Renal pelvis (tissue), 4 donors: ENCODE measurements around the gene CEL. TPM values are rescaled to one million over a fixed set of nuclear protein-coding genes. Genes with fewer than 3 reads are reported as not detected.

Source experiments
- DNase-seq: peaks from one replicate; pipeline ENCODE4 v3.0.0-alpha.2; 2013
- polyA plus RNA-seq, 3 donors: library from polyadenylated mRNA; unstranded; fragments of 120-200 nt; gene quantifications; one replicate each; pipeline ENCODE4 v1.2.1, GENCODE V29; 2013; ENCODE audit not compliant: insufficient read length in 3 of 3

CEL gene
- polyA plus RNA-seq, 3 donors, result 4.0 to 4.1 (median 4.0) TPM

DNA sequence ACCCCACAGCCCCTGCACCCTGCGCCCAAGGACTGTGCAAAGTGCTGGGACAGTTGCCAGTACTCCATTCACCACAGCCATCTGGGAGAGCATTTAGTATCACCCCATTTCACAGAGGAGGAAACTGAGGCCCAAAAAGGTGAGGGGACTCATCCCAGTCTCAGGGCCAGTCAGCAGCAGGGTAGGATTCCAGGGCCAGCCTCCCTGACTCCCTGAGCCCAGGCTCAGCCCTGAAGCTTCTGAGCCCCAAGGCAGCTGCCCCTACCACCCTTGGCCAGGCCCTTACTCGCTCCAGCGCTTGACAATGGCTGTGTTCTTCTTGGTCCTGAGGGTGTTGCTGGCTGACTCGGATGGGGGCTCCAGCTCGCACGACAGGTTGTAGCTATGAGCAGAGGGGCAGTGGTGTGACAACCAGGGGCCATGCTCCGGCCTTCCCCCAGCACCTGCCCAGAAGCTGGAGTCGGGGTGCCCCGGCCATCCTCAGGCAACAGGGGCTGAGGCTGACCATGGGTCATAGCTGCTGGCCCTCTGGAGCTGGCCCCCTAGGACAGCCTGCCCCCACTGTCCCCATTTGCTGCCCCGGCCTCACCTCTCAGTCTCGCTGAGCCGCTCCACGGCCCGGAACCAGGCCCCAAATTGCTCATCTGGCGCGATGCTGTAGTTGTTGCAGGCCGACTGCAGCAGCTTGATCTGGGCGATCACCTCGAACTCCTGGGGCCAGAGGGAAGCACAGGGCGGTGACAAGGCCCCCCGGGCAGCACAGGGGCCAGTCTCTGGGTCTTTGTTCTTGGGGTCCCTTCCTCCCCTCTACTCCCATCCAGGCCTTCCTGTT, 40.6 kb downstream of the CEL start:
- DNase-seq, result no peak

DNA sequence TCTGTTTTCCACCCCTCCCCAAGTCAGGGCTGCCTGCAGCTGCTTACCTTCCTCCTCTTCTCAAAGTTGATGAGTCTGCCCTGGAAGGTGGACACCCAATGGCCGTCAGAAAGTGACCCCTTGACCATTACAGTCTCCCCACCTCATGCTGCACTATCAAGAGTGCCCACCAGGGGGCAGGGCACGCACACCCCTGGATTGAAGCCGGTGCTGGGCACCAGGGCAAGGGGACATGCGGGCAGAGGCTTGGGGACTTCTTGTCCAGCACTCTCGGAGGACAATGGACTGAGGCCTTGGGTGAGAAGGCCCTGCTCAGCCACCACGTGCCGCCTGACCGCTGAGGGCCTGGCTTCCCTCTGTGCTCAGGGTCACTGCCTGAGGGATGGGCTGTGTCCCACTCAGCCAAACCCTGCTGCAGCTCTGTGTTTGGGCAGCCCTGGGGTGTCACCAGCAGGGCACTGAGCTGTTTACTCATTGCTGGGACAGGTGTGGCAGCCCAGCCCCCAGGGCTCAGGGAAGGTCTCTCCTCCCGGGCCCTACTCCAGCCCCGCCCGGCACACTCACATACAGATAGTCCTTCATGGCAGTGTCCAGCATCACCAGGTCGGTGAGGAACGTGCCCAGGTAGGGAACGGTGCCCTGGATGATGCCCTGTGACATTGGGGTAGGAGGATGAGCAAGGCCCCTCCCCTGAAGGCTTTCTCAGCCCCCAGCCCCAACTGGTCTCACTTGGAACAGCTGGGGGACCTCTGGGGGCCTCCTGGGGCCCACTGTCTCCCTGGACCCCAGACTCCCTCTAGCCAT, 41.6 kb downstream of the CEL start:
- DNase-seq, result no peak

- no peak for DNase-seq
Measured at GRCh38 chr9:133103987-133104505, 42.3 kb downstream of the CEL start.

GRCh38 chr9:133104718-133105460, 43.1 kb downstream of the CEL start:
- no peak for DNase-seq

DNA sequence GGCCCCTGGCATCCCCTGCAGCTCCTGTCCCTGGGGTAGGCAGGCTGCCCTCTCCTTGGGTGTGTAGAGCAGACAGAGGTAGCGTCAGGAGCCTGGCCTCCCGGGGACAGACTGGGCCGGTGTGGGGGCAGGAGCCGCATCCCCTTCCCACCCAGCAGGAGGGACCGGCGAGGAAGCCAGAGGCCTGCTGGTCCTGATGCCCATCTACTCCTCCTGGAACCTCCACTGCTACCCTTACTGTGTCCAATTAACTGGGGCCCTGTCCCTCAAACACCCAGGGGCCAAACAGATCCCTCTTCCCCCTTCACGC, 43.6 kb downstream of the CEL start:
- no peak for DNase-seq

DNA sequence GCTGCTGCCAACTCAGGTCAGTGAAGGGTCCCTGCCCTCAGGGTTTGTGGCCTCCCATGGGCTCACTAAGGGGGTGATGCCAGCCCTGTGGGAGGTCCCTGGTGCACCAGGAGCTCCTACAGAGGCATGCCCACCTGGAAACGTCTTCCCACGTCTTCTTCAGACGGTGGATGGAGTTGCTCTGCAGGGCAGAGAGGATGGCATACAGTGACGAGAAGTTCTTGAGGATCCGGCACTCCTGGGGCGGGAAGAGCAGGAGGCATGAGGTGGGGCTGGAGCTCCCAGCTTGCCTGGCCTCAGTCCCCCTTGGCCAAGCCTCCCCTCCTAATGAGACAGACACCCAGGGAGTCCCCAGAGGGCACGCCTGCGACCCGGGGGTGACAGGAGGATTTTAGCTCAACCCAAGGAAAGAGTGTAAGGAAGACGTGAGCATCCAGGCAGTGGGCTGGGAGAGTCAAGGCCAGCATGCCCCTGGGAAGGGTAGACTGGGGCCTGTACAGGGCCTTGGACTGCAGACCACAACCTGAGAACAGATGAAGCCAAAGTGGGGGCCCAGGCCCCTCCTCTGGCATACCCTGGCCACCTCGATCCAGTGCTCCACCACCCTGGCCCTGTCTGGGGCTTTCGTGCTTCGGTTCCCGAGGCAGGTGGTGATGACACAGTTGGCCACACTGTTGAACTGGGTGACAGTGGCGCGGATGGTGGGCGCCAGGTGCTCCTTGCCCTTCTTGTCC, 44.9 kb downstream of the CEL start:
- DNase-seq, result no peak

GRCh38 chr9:133107245-133107722, 45.5 kb downstream of the CEL start:
- no peak for DNase-seq

- no peak for DNase-seq
Measured at GRCh38 chr9:133107961-133108793, 46.4 kb downstream of the CEL start.

- no peak for DNase-seq
Measured at GRCh38 chr9:133108794-133109641, 47.2 kb downstream of the CEL start.

DNA sequence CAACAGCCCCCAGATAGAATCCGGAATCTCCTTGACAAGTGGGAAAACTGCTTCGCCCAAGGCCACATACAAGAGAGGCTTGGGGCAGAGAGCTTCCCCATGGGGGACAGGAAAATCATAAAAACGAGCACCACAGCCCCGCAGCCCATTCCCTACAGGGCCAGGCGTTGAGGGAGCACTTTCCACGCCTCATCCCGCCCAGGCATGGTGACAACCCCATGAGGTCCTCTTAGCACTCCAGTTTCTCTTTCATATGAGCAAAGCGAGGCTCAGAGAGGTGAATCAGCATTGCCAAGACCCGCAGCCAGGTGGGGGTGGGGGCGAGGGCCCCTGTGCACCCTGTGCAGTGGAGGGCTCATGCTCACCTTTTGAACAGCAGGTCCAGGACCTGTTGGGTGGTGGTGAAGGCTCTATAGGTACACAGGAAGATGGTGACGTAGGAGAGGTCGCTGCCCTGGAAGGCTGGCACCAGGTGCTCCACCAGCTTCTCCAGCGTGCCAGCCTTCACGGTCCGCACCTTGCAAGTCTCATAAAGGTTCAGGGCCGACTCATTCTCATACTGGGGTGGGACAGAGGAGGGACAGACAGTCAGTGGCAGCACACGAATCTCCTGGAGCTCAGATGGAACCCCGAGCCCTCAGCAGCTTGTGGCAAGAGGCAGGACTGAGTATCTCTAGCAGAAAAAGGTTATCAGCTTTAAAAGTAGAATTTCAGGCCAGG, 48.3 kb downstream of the CEL start:
- DNase-seq, result no peak

DNA sequence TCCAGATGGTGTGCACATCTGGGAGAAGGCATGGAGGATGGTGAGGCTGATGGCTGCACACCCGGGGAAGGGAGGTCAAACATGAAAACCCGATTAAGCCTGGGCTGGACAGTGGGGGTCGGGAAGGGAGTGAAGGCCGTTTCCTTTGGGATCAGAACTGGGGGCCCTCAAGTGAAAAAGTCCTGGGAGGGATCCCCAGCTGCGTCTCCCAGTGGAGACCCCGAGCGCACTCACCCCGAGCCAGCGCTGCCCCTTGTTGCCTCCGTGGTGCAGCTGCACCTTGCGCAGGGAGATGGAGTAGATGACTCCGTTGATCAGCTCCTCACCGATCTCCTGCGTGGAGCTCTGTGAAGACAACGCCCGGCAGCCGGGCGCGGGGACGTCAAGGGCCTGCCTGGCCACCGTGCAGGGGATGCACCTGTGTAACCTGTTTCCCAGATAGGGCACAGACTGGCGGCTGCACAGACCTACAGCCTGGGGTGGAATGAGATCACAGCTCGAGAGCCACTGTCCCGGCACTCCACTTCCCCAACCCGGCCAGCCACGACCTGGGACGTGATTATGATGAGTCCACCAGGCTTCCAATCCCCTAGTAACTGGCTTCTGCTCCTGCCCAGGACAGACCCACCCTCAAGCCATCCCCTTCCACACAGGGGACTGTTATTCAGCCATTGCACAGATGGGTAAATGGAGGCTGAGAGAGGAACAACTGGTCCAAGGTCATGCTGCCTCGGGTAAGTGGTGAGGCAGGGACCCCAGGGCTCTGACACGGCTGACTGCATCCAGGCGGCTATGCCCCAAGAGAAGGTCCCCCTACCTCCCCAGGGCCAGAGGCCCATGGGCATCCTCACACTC, 50.3 kb downstream of the CEL start:
- DNase-seq, result no peak

GRCh38 chr9:133112663-133113026, 50.9 kb downstream of the CEL start:
- no peak for DNase-seq

- DNase-seq, result no peak
Measured at GRCh38 chr9:133113163-133113948, 51.6 kb downstream of the CEL start.

DNA sequence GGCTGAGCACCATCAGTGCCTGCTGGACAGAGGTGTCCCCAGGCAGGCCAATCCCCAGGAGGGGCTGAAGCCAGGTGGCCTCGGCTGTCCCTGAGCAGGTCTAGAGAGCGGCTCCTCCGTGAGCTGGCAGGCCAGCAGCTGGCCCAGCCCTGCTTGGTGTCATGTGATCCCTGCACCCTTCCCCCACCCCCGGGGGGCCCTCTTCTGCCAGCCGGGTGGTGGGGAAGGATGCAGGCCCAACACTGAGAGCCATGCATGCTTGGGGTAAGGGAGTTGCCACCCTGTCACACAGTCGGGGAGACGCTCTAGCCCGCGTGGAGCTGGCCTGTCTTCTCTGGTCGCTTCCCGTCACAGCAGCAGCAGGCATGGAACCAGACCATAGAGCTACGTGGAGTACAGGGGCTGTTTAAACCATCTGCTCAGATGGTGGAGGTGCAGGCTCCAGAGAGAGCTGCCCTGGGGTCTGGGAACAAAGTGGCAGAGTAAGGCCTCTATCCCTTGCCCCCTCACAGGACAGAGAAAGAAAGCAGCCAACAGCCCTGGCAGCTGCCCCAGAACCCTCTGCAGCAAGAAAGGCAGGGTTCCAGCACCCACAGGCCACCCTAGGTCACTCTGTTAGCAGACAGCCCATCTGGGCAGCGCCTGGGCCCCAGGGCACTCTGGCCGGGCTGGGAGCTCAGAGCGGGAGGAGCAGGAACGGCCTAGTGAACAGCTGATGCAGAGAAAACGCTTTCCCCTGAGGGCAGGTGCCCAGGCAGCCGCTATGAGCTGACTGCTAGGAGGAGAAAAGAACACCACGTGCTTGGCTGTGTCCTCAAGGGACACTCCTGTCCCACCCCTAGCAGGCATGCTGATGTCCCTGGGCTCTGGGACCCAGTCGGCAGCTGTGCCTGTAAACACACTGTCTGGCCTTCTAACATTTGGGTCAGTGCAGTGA, 52.4 kb downstream of the CEL start:
- no peak for DNase-seq

GRCh38 chr9:133114886-133115603, 53.3 kb downstream of the CEL start:
- DNase-seq, result no peak
